GM20000 (cell line): ENCODE data around the gene IMMP2L.

ENCODE experiments used
- DNase-seq: peaks from one replicate; pipeline ENCODE4 v3.0.0; 2012; ENCODE audit warnings: low spot score
- CTCF ChIP-seq: IDR thresholded peaks from 2 replicates; pipeline ENCODE4 v1.5.1; 2012; ENCODE audit warnings: mild to moderate bottlenecking, control low read depth; ENCODE audit errors: extremely low read depth, missing control alignments

Gene IMMP2L

DNA sequence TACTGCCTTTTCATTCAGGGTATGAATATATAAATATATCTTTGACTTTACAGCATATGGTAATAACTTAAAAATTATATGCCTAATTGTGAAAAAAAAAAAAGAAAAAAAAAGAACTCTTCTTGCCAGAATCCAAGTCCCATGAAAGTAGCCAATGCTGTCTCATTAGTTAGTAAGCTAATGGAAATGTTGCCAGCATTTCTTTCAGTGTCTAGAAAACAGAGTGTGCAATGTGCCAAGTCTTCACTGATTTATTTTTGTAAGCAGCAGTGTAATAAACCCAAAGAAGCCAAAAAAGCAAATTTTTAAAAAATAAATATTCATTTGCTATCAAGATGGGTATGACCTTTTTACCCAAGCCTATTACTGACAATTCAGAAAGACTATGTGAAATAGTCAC lies 502.5 kb downstream of the IMMP2L start:
- TF ChIP-seq CTCF = no peak

GRCh38 chr7:111057066-111057465 lies 505.2 kb downstream of the IMMP2L start:
- DNase-seq = no peak
- no peak for TF ChIP-seq CTCF

More for the DNA sequence above, 502.5 kb downstream of the IMMP2L start:
- DNase-seq = no peak

DNA sequence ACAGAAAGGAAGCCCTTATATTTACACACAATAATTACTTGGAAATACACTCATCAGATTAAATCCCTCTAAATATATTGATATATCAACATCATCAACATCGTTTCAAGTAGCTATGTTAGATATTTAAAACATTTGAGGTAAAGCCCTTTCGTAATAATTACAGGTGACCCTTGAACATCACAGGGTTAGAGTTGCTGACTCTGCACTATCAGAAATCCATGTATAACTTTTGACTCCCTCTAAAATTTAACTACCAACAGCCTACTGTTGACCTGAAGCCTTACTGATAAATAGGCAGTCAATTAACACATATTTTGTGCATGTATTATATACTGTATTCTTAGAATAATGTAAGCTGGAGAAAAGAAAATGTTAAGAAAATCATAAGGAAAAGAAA lies 505.9 kb downstream of the IMMP2L start:
- no peak for TF ChIP-seq CTCF
- no peak for DNase-seq

DNA sequence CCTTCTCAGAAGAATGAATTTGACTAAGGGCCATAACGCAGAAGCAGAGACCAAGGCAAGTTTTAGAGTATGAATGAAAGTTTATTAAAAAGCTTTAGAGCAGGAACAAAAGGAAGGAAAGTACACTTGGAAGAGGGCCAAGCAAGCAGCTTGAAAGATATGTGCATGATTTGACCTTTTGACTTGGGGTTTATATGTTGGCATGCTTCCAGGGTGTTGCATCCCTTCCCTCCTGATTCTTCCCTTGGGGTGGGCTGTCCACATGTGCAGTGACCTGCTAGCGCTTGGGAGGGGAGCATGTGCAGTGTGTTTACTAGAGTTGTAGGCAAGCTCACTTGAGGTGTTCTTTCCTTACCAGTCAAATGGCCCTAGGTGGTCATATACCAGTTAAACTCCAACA lies 509.3 kb downstream of the IMMP2L start:
- TF ChIP-seq CTCF = no peak
- no peak for DNase-seq

DNA sequence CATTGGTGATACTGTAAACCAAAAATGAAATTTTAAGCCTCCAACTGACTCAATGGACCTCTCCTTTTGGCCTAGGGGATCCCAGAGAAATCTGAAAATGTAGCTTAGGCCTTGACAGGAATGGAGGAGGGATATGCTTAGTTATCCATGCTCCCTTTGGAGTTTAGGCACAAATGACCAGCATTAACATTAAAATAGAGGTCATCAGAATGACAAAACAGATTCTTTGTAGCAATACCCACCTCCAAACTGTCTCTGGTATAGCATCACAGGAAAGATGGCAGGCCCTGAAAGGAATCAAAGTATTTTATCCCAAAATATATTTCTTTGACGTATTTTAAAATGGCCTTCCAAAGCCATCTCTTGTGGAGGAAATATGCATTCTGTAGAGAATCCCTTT lies 510.5 kb downstream of the IMMP2L start:
- TF ChIP-seq CTCF = no peak
- no peak for DNase-seq

DNA sequence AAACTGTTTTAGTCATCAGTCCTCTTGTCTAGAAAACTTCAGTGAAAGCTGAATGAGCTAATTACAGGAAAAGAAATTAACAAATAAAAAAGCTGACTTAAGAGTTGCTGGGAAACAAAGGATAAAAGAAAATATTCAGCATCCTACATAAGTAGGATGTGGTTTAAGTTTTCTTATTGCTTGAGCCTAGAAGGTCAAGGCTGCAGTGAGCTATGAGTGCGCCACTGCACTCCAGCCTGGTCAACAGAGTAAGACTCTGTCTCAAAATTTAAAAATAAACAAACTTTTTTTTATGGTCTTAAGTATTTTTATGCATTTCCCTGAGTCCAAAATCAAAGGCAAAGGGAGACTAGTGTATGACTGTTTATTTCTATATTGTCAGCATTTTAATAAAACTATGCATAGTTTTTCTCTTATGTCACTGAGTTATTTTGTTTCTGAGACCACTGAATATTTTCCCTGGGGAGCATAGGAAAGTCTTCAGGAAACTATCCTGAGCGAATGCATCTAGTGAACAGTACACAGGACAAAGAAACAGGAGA lies 511.3 kb downstream of the IMMP2L start:
- DNase-seq = no peak
- TF ChIP-seq CTCF = no peak

DNA sequence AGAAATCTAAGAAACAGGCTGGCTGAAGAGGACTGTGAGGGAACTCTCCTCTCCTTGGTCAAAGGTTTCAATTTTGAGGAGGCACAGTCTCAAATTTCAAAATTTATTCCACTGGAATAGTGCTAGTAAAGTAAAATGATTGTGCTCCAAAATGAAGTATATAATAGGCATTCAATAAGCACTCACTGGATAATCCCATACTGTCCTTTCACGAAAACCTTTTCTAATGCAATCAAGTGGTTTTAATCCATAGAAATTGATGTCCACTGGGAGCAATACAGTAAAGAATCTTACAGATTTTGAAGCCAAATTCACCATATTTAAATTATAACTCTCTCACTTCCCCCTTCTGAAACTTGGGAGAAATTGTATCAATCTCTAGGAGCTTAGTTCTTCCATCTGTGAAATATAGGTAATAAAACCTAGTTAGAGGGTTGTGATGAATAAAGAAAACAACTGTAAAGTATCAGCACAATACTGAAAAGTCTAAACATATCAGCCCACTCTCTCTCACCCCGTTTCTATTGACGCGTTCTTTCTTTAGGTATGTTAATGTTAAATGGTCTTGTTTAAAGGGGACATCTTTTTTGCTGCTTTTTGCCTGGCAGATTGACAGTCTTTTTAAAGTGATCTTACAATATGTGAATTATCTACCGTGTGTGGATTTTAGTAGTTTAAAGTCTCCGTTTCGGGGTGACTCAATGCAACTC lies 512.2 kb downstream of the IMMP2L start:
- DNase-seq = no peak

More for the DNA sequence above, 512.2 kb downstream of the IMMP2L start:
- TF ChIP-seq CTCF = no peak
